ENCODE results near the gene IL12B.

- no peak for TF ChIP-seq CTCF (IDR thresholded peaks at IDR 0.05)
- no peak for TF ChIP-seq POLR2A (IDR thresholded peaks at IDR 0.05; ENCODE audit: low read depth)
These were observed 17.1 kb downstream of the IL12B start for GRCh38 chr5:159313197-159313596.
